Activated naive CD4-positive, alpha-beta T cell treated with anti-CD3 and anti-CD28 coated beads, Interleukin-2, amount 50 U/mL, for 24 hours (primary cell): ENCODE data around the gene CABP7.
A peak's percentile ranks its signal among the peaks of the same experiment; 100 is the strongest.

Experiments
- H3K27ac Mint-ChIP-seq: one replicate; pipeline ENCODE4 v1.8.0; 2021; ENCODE audit warnings: mild to moderate bottlenecking, mixed read lengths
- H3K27me3 Mint-ChIP-seq: one replicate; pipeline ENCODE4 v1.8.0; 2021; ENCODE audit warnings: mixed read lengths
- H3K36me3 Mint-ChIP-seq: one replicate; pipeline ENCODE4 v1.8.0; 2021; ENCODE audit warnings: mixed read lengths
- H3K4me1 Mint-ChIP-seq: one replicate; pipeline ENCODE4 v1.8.0; 2021; ENCODE audit warnings: mixed read lengths
- H3K4me3 Mint-ChIP-seq: one replicate; pipeline ENCODE4 v1.8.0; 2021; ENCODE audit warnings: mild to moderate bottlenecking, mixed read lengths
- H3K9me3 Mint-ChIP-seq: one replicate; pipeline ENCODE4 v1.8.0; 2021; ENCODE audit warnings: mixed read lengths

Gene CABP7

GRCh38 chr22:29719899-29720645 is at the start of gene CABP7:
Gene CABP7 (plus strand): TSS chr22:29720003. CDS start chr22:29720425, 422 bp downstream.
- Mint-ChIP-seq H3K4me1 (no peaks in the 10 kb centered on the region), H3K27ac (no peak within 1 kb of the TSS), H3K27me3 (peaks cover 30% of the 10 kb centered on the region), H3K4me3 (peak within 1 kb of the TSS; percentile 19), H3K9me3 (no peaks in the 10 kb centered on the region), H3K36me3 (peaks cover 2% of the 10 kb centered on the region)

GRCh38 chr22:29670626-29671025 is 49.2 kb upstream of the CABP7 start:
- no peak overlapping the region for H3K4me3 Mint-ChIP-seq
- peaks cover 10% of the 10 kb centered on the region for H3K36me3 Mint-ChIP-seq
- H3K27me3 Mint-ChIP-seq: no peaks in the 10 kb centered on the region
- no peaks in the 10 kb centered on the region for H3K9me3 Mint-ChIP-seq
- H3K4me1 Mint-ChIP-seq: no peaks in the 10 kb centered on the region
- H3K27ac Mint-ChIP-seq: peak overlapping the region; percentile 14

- H3K27me3 Mint-ChIP-seq: no peaks in the 10 kb centered on the region
- no peaks in the 10 kb centered on the region for H3K9me3 Mint-ChIP-seq
- no peak overlapping the region for H3K27ac Mint-ChIP-seq
- H3K4me3 Mint-ChIP-seq: no peak overlapping the region
- H3K4me1 Mint-ChIP-seq: no peaks in the 10 kb centered on the region
- peaks cover 17% of the 10 kb centered on the region for H3K36me3 Mint-ChIP-seq
Measured at GRCh38 chr22:29673361-29674066, 46.3 kb upstream of the CABP7 start.

- H3K36me3 Mint-ChIP-seq: peaks cover 19% of the 10 kb centered on the region
- H3K9me3 Mint-ChIP-seq: no peaks in the 10 kb centered on the region
- no peak overlapping the region for H3K4me3 Mint-ChIP-seq
- H3K4me1 Mint-ChIP-seq: no peaks in the 10 kb centered on the region
- no peak overlapping the region for H3K27ac Mint-ChIP-seq
- no peaks in the 10 kb centered on the region for H3K27me3 Mint-ChIP-seq
Measured at GRCh38 chr22:29674121-29674520, 45.7 kb upstream of the CABP7 start.

- H3K36me3 Mint-ChIP-seq: peaks cover 19% of the 10 kb centered on the region
- no peak overlapping the region for H3K4me3 Mint-ChIP-seq
- no peaks in the 10 kb centered on the region for H3K27me3 Mint-ChIP-seq
- H3K4me1 Mint-ChIP-seq: no peaks in the 10 kb centered on the region
- no peak overlapping the region for H3K27ac Mint-ChIP-seq
- no peaks in the 10 kb centered on the region for H3K9me3 Mint-ChIP-seq
Measured at GRCh38 chr22:29679316-29679715, 40.5 kb upstream of the CABP7 start.

- no peak overlapping the region for H3K4me3 Mint-ChIP-seq
- H3K9me3 Mint-ChIP-seq: no peaks in the 10 kb centered on the region
- no peaks in the 10 kb centered on the region for H3K27me3 Mint-ChIP-seq
- H3K27ac Mint-ChIP-seq: no peak overlapping the region
- H3K4me1 Mint-ChIP-seq: no peaks in the 10 kb centered on the region
- H3K36me3 Mint-ChIP-seq: peaks cover 7% of the 10 kb centered on the region
Measured at GRCh38 chr22:29683536-29683935, 36.3 kb upstream of the CABP7 start.

- Mint-ChIP-seq H3K36me3 (peaks cover 6% of the 10 kb centered on the region), H3K27ac (no peak overlapping the region), H3K4me3 (no peak overlapping the region), H3K4me1 (no peaks in the 10 kb centered on the region), H3K9me3 (no peaks in the 10 kb centered on the region), H3K27me3 (no peaks in the 10 kb centered on the region)
Measured at GRCh38 chr22:29684244-29684643, 35.6 kb upstream of the CABP7 start.

- no peak overlapping the region for H3K4me3 Mint-ChIP-seq
- H3K9me3 Mint-ChIP-seq: no peaks in the 10 kb centered on the region
- H3K27ac Mint-ChIP-seq: no peak overlapping the region
- H3K27me3 Mint-ChIP-seq: no peaks in the 10 kb centered on the region
- H3K36me3 Mint-ChIP-seq: no peaks in the 10 kb centered on the region
- peaks cover 26% of the 10 kb centered on the region for H3K4me1 Mint-ChIP-seq
Measured at GRCh38 chr22:29689206-29689879, 30.5 kb upstream of the CABP7 start.

- Mint-ChIP-seq H3K36me3 (no peaks in the 10 kb centered on the region), H3K9me3 (no peaks in the 10 kb centered on the region), H3K4me1 (peaks cover 26% of the 10 kb centered on the region), H3K4me3 (no peak overlapping the region), H3K27ac (no peak overlapping the region), H3K27me3 (no peaks in the 10 kb centered on the region)
Measured at GRCh38 chr22:29689880-29690213, 30.0 kb upstream of the CABP7 start.

GRCh38 chr22:29690476-29690875 is 29.3 kb upstream of the CABP7 start:
- Mint-ChIP-seq H3K9me3 (no peaks in the 10 kb centered on the region), H3K4me1 (peaks cover 26% of the 10 kb centered on the region), H3K36me3 (no peaks in the 10 kb centered on the region), H3K4me3 (no peak overlapping the region), H3K27ac (no peak overlapping the region), H3K27me3 (no peaks in the 10 kb centered on the region)

- no peaks in the 10 kb centered on the region for H3K36me3 Mint-ChIP-seq
- H3K27me3 Mint-ChIP-seq: no peaks in the 10 kb centered on the region
Measured at GRCh38 chr22:29691636-29692326, 28.0 kb upstream of the CABP7 start.

GRCh38 chr22:29692327-29692640 is 27.5 kb upstream of the CABP7 start:
- no peaks in the 10 kb centered on the region for H3K9me3 Mint-ChIP-seq
- peaks cover 26% of the 10 kb centered on the region for H3K4me1 Mint-ChIP-seq
- no peaks in the 10 kb centered on the region for H3K36me3 Mint-ChIP-seq
- no peak overlapping the region for H3K27ac Mint-ChIP-seq
- H3K4me3 Mint-ChIP-seq: no peak overlapping the region
- H3K27me3 Mint-ChIP-seq: no peaks in the 10 kb centered on the region

More at GRCh38 chr22:29691636-29692326, 28.0 kb upstream of the CABP7 start:
- Mint-ChIP-seq H3K4me3 (no peak overlapping the region), H3K4me1 (peaks cover 26% of the 10 kb centered on the region), H3K27ac (peak overlapping the region; percentile 23), H3K9me3 (no peaks in the 10 kb centered on the region)

- Mint-ChIP-seq H3K27me3 (no peaks in the 10 kb centered on the region), H3K9me3 (no peaks in the 10 kb centered on the region), H3K4me3 (no peak overlapping the region), H3K4me1 (peaks cover 26% of the 10 kb centered on the region), H3K36me3 (no peaks in the 10 kb centered on the region), H3K27ac (no peak overlapping the region)
Measured at GRCh38 chr22:29693161-29693560, 26.6 kb upstream of the CABP7 start.

- Mint-ChIP-seq H3K4me3 (no peak overlapping the region), H3K4me1 (peaks cover 26% of the 10 kb centered on the region), H3K9me3 (no peaks in the 10 kb centered on the region), H3K27me3 (no peaks in the 10 kb centered on the region), H3K36me3 (no peaks in the 10 kb centered on the region), H3K27ac (no peak overlapping the region)
Measured at GRCh38 chr22:29693671-29694070, 26.1 kb upstream of the CABP7 start.

- Mint-ChIP-seq H3K9me3 (no peaks in the 10 kb centered on the region), H3K36me3 (no peaks in the 10 kb centered on the region), H3K27ac (peak overlapping the region; percentile 70), H3K4me1 (peaks cover 19% of the 10 kb centered on the region), H3K4me3 (no peak overlapping the region), H3K27me3 (no peaks in the 10 kb centered on the region)
Measured at GRCh38 chr22:29695129-29695926, 24.5 kb upstream of the CABP7 start.
